GM18517 (cell line): ENCODE measurements around the gene EOMES.
"Not testable (repeated sequence)": the region's sequence is repeated elsewhere in the genome, so short reads cannot be mapped to it uniquely, and the experiment has no call there.

Experiments used
- ATAC-seq: cut with Tn5 transposase; IDR thresholded peaks from one replicate; pipeline ENCODE4 v1.9.1; 2021; ENCODE audit warnings: mild to moderate bottlenecking, moderate library complexity; ENCODE audit not compliant: unreplicated experiment

EOMES gene

GRCh38 chr3:27721717-27722564, at the start of gene EOMES:
EOMES (minus strand) TSS chr3:27722323; CDS start chr3:27722294, 29 bp downstream.
- ATAC-seq, result peak; percentile 65

GRCh38 chr3:27770384-27770783, 48.3 kb upstream of the EOMES start:
- not testable (repeated sequence) for ATAC-seq

- no peak for ATAC-seq
Measured at GRCh38 chr3:27767000-27767399, 44.9 kb upstream of the EOMES start.

- ATAC-seq, result no peak
Measured at GRCh38 chr3:27758083-27758482, 36.0 kb upstream of the EOMES start.

- ATAC-seq, result no peak
Measured at GRCh38 chr3:27756877-27757276, 34.8 kb upstream of the EOMES start.

GRCh38 chr3:27752926-27753325, 30.8 kb upstream of the EOMES start:
- no peak for ATAC-seq

GRCh38 chr3:27749643-27750042, 27.5 kb upstream of the EOMES start:
- ATAC-seq, result no peak

- no peak for ATAC-seq
Measured at GRCh38 chr3:27746838-27747237, 24.7 kb upstream of the EOMES start.

GRCh38 chr3:27740854-27741253, 18.7 kb upstream of the EOMES start:
- ATAC-seq, result no peak

- no peak for ATAC-seq
Measured at GRCh38 chr3:27737091-27737490, 15.0 kb upstream of the EOMES start.

- no peak for ATAC-seq
Measured at GRCh38 chr3:27730774-27731659, 8.9 kb upstream of the EOMES start.

- ATAC-seq, result no peak
Measured at GRCh38 chr3:27729748-27730611, 7.9 kb upstream of the EOMES start.

GRCh38 chr3:27729325-27729724, 7.2 kb upstream of the EOMES start:
- no peak for ATAC-seq

- ATAC-seq, result no peak
Measured at GRCh38 chr3:27728195-27729087, 6.3 kb upstream of the EOMES start.

- ATAC-seq, result no peak
Measured at GRCh38 chr3:27726240-27726639, 4.1 kb upstream of the EOMES start.

GRCh38 chr3:27724459-27725197, 2.5 kb upstream of the EOMES start:
- no peak for ATAC-seq

- ATAC-seq, result no peak
Measured at GRCh38 chr3:27723815-27724458, 1.8 kb upstream of the EOMES start.

GRCh38 chr3:27723456-27723814, 1.3 kb upstream of the EOMES start:
- ATAC-seq, result no peak

- ATAC-seq, result no peak
Measured at GRCh38 chr3:27723001-27723445, 900 bp upstream of the EOMES start.
